ENCODE results near the gene SLC25A21.

The SLC25A21 gene

DNA sequence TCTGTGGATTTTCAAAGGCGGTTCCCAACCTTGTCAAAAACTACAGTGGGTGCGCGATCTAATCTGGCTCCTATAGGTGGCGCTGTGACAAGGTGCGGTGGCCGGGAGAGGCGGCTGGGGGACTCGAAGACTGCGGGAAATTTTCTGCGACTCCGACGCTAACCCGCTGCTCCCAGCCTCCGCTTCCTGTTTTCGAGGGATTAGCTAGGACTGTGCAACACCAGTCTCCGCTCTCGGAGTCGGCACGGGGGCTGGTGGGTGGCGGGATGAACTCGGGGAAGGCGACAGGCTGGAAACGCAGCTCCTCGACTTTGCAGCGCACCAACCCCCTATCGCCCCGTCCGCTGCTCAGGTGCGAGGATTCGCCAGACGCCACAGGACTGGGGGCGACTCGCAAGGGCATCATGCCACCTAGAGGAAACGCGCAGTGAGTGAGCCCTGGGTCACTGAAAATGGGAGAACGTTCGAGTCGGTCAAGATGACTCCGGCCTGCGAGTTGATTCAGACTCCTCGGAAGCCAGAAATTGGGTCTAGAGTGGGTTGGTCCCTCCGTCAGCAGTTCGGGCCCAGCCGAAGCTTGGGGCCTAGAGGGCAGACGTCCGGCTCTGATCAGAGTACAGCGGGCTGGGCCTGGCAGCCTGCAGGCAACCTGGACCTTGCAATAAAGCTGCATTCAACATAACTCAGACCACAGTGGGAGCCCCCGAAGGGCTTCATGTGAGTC is 516.3 kb downstream of the SLC25A21 start:
- H3K4me3 ChIP-seq (ENCODE audit: low read depth, low read length), result no peak overlapping the region
- TF ChIP-seq CTCF (IDR thresholded peaks at IDR 0.05; ENCODE audit: low read depth, low read length, missing control alignments), result peak; percentile 0
- no peak for DNase-seq (ENCODE audit: low read depth)

DNA sequence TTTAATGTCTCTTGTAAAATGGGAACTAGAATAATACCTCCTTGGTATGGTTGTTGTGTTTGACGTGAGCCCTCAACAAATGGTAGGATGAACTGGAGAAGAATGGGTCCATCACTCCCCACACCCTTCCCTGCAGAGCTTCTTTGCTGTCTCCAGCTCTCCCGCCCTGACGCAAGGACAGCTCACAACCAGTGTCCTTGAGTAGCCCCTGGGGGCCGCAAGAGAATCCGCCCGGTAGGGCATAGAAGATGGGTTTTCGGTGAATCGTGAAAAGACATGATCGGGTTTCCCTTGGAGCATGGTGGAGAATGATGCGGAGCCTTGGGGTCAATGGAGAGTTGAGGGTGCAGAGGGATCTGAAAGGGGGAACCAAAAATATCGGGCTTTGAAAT is 516.8 kb downstream of the SLC25A21 start:
- no peak overlapping the region for H3K4me3 ChIP-seq (ENCODE audit: low read depth, low read length)
- TF ChIP-seq CTCF (IDR thresholded peaks at IDR 0.05; ENCODE audit: low read depth, low read length, missing control alignments), result no peak
- no peak for DNase-seq (ENCODE audit: low read depth)

DNA sequence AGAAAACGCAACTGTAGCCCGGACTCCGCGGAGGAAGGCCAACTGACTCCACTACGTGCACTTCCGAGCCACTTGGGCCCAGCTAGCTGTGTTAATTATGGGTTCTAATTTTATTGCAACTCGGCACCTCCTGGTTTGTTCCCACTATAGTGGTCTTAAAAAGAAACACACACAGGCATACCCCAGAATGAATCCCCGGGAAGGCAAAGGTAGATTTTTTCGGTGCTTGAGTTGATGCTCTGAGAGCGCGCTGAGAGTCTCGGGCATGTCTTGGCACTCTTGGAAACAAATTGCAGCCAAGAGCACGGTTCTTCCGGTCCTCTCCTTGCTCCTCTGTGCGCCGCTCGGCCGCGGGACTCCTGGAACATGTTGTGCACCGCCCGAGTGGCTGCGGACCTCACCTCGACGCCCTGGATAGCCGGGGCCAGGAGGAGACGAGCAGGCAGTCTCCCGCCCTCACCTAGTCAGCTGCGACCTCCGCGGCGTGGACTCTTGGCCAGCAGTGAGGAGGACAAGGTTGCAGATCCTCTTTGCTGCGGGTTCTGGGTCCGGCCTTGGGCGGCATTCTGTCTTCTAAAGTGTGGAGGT is 517.5 kb downstream of the SLC25A21 start:
- DNase-seq (ENCODE audit: low read depth), result no peak
- H3K4me3 ChIP-seq (ENCODE audit: low read depth, low read length), result no peak overlapping the region
- TF ChIP-seq CTCF (IDR thresholded peaks at IDR 0.05; ENCODE audit: low read depth, low read length, missing control alignments), result no peak

DNA sequence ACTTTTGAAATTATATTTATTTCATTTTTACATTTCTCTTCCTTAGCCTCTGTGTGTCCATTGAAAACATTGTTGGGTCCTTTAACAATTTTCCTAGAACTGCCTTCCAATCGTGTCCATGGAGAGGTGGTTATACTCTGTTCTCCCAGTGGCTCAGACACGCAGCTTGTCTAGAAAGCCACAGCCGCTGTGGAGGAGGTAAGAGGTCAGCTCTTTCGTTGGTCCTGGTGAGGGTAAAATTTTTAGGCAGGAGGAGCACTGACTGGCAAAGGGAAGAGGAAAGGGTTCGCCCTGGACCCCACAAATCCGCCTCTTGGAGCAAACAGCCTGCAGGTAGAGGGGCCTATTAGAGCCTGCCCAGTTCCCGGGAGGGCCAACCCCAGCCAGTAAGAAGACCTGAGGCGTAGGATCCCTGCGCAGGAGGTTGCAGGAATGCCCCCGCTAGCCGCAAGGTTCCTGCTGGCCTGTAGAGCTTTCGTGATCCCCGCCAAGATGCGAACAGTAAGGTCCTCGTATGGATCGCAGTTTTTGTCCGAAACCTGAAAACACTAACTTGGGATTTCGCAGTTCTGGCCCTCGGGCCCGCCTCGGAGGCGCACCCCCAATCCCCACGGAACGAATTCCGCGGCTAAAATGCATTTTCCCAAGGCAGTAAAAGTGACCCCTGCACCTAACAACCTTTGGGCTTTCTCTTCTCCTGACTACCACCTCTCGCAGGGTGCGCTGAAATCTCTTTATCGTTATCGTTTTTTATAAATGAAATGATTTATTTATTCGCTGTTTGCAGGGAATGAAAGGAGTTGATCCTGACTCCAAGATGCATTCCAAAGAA is 518.2 kb downstream of the SLC25A21 start:
- no peak overlapping the region for H3K4me3 ChIP-seq (ENCODE audit: low read depth, low read length)
- DNase-seq (ENCODE audit: low read depth), result no peak
- no peak for TF ChIP-seq CTCF (IDR thresholded peaks at IDR 0.05; ENCODE audit: low read depth, low read length, missing control alignments)

- no peak overlapping the region for H3K4me3 ChIP-seq (ENCODE audit: low read depth, low read length)
- no peak for TF ChIP-seq CTCF (IDR thresholded peaks at IDR 0.05; ENCODE audit: low read depth, low read length, missing control alignments)
- DNase-seq (ENCODE audit: low read depth), result no peak
Observed at GRCh38 chr14:36653413-36653812, 519.0 kb downstream of the SLC25A21 start.

DNA sequence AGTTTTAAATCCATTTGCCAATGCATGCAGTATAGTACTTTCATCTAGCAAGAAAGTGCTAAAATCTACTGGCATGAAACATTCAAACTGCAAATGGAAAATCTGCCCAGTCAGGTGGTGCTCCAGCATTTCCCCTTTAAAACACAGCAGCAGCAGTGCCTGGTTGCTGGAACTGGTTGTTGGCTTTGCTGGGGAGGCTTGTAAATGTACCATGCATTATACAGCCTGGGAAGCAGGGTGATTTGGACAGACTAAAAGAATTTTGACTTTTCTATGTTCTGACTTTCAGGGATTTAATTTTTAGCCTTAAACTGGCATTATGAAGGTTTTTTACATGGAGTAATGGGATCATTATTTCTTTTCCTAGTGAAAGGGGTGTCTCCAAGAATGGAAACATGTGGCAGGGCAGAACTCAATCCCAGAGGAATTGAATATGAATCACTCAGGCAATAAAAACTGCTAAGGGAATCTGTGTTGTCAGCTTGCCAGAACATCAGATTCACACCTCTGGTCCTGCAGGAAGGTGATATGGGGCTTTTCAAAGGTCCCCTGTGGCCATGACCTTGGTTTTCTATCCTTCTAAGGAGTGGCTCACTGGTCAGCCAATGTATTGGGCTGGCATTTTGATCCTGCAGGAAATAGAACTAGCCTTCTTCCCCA is 519.7 kb downstream of the SLC25A21 start:
- H3K4me3 ChIP-seq (ENCODE audit: low read depth, low read length), result no peak overlapping the region
- TF ChIP-seq CTCF (IDR thresholded peaks at IDR 0.05; ENCODE audit: low read depth, low read length, missing control alignments), result no peak
- DNase-seq (ENCODE audit: low read depth), result no peak

Measured in GM12864 (cell line).